DND-41 (cell line): Measurements from ENCODE around the gene MANF.

Experiments
- ATAC-seq: fragments of 200-7000 bp; cut with Tn5 transposase; 3 replicates; pipeline ENCODE4 v1.9.1; 2021; ENCODE audit warnings: low read depth; ENCODE audit not compliant: insufficient read depth
- DNase-seq: peaks from one replicate; pipeline ENCODE4 v3.0.0-alpha.2; 2020
- H2AFZ ChIP-seq: 2 replicates; pipeline ENCODE4 v1.6.0; 2012; ENCODE audit warnings: low read depth, low read length
- H3K27ac ChIP-seq: 2 replicates; pipeline ENCODE4 v1.5.1; 2012; ENCODE audit warnings: low read length, inconsistent platforms
- H3K27me3 ChIP-seq: fragments of 200-600 bp; sonication (generic); 2 replicates; pipeline ENCODE4 v1.6.0; 2012; ENCODE audit warnings: low read length, mild to moderate bottlenecking, inconsistent platforms; ENCODE audit not compliant: insufficient read depth, poor library complexity
- H3K36me3 ChIP-seq: 2 replicates; pipeline ENCODE4 v1.5.1; 2012; ENCODE audit warnings: low read length, inconsistent platforms; ENCODE audit not compliant: insufficient read depth
- H3K4me1 ChIP-seq: 2 replicates; pipeline ENCODE4 v1.5.1; 2012; ENCODE audit warnings: mild to moderate bottlenecking, low read length; ENCODE audit not compliant: insufficient read depth
- H3K4me2 ChIP-seq: 2 replicates; pipeline ENCODE4 v1.6.0; 2012; ENCODE audit warnings: mild to moderate bottlenecking, moderate library complexity, low read length, inconsistent platforms; ENCODE audit not compliant: insufficient read depth
- H3K4me3 ChIP-seq, 2 experiments: fragments of 200-600 bp in 1 of 2; shearing (Covaris generic) in 1 of 2; 2 replicates each; pipeline ENCODE4 v1.5.1; 2012 to 2016; ENCODE audit warnings: inconsistent platforms in 2 of 2, low read length in 2 of 2, mild to moderate bottlenecking in 2 of 2, low read depth in 1 of 2, moderate library complexity in 1 of 2
- H3K79me2 ChIP-seq: 2 replicates; pipeline ENCODE4 v1.6.0; 2012; ENCODE audit warnings: low read length, inconsistent platforms; ENCODE audit not compliant: insufficient read depth
- H3K9ac ChIP-seq: 2 replicates; pipeline ENCODE4 v1.6.0; 2012; ENCODE audit warnings: low read depth, mild to moderate bottlenecking, inconsistent platforms, low read length, moderate library complexity
- H3K9me3 ChIP-seq: 2 replicates; pipeline ENCODE4 v1.5.1; 2012; ENCODE audit warnings: low read length, moderate library complexity, mild to moderate bottlenecking, inconsistent platforms; ENCODE audit not compliant: insufficient read depth, severe bottlenecking
- H4K20me1 ChIP-seq: 2 replicates; pipeline ENCODE4 v1.6.0; 2012; ENCODE audit warnings: low read length; ENCODE audit not compliant: insufficient read depth
- EZH2 ChIP-seq: IDR thresholded peaks from 3 replicates; pipeline ENCODE4 v1.6.1; 2012; ENCODE audit warnings: borderline replicate concordance, low read depth, mild to moderate bottlenecking, moderate library complexity, low read length, inconsistent platforms; ENCODE audit not compliant: severe bottlenecking
- TF ChIP-seq, protein P1 (sequence below): IDR thresholded peaks from 2 replicates; pipeline ENCODE4 v1.5.1; 2012; ENCODE audit warnings: borderline replicate concordance, low read length, moderate library complexity, mild to moderate bottlenecking; ENCODE audit not compliant: poor library complexity, severe bottlenecking; ENCODE audit errors: extremely low read depth

MANF gene

DNA sequence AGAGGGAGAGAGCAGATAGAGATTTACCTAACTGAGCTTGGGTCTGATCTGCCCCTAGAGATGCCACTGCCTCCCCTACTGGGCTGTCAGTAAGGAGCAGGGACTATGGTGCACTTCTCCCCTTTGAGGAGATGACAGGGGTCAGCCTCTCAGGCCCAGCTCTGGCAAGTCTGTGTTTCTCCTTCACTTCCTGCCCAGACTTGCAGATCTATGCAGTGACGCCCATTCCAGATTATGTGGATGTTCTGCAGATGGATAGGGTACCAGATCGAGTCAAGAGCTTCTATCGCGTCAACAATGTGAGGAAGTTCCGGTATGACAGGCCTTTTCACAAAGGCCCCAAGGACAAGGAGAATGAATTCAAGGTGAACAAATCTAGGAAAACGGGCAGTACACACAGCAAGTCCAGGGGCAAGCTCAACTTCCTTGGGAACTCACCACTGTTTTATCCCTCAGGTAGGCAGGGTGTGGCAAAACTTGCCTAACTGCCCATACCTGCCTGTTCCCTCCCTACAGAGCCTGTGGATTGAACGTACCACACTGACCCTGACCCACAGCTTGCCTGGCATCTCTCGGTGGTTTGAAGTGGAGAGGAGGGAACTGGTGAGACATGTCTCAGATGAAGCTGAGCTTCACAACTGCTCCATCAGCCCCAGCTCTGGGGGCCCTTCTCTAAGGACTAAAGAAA lies 29.1 kb upstream of the MANF start:
- no peak for ATAC-seq

GRCh38 chr3:51357856-51358255 lies 27.2 kb upstream of the MANF start:
- no peaks in the 10 kb centered on the region for H3K4me1 ChIP-seq
- H3K4me2 ChIP-seq, result no peak overlapping the region
- H2AFZ ChIP-seq, result no peak overlapping the region
- no peaks in the 10 kb centered on the region for H3K79me2 ChIP-seq
- H3K4me3 ChIP-seq, result no peak overlapping the region
- H3K9me3 ChIP-seq, result no peaks in the 10 kb centered on the region
- no peak overlapping the region for H3K27ac ChIP-seq
- H3K36me3 ChIP-seq, result no peaks in the 10 kb centered on the region
- no peak overlapping the region for H3K9ac ChIP-seq
- DNase-seq (no peak), ATAC-seq (no peak)
- TF ChIP-seq, protein P1, sequence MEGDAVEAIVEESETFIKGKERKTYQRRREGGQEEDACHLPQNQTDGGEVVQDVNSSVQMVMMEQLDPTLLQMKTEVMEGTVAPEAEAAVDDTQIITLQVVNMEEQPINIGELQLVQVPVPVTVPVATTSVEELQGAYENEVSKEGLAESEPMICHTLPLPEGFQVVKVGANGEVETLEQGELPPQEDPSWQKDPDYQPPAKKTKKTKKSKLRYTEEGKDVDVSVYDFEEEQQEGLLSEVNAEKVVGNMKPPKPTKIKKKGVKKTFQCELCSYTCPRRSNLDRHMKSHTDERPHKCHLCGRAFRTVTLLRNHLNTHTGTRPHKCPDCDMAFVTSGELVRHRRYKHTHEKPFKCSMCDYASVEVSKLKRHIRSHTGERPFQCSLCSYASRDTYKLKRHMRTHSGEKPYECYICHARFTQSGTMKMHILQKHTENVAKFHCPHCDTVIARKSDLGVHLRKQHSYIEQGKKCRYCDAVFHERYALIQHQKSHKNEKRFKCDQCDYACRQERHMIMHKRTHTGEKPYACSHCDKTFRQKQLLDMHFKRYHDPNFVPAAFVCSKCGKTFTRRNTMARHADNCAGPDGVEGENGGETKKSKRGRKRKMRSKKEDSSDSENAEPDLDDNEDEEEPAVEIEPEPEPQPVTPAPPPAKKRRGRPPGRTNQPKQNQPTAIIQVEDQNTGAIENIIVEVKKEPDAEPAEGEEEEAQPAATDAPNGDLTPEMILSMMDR, result no peak
- no peak for TF ChIP-seq EZH2
- H3K27me3 ChIP-seq, result peaks cover 19% of the 10 kb centered on the region
- H4K20me1 ChIP-seq, result no peaks in the 10 kb centered on the region

More for the DNA sequence above, 29.1 kb upstream of the MANF start:
- Histone ChIP-seq H3K27ac (no peak overlapping the region), H3K9ac (no peak overlapping the region), H3K4me3 (no peak overlapping the region), H3K9me3 (no peaks in the 10 kb centered on the region), H4K20me1 (no peaks in the 10 kb centered on the region), H3K4me1 (no peaks in the 10 kb centered on the region), H2AFZ (no peak overlapping the region), H3K79me2 (no peaks in the 10 kb centered on the region), H3K36me3 (no peaks in the 10 kb centered on the region), H3K27me3 (peaks cover 19% of the 10 kb centered on the region), H3K4me2 (no peak overlapping the region)
- DNase-seq, result no peak
- TF ChIP-seq, protein P1, result no peak
- no peak for TF ChIP-seq EZH2

- TF ChIP-seq, protein P1, result no peak
- TF ChIP-seq EZH2, result no peak
- Histone ChIP-seq H3K79me2 (no peaks in the 10 kb centered on the region), H3K4me3 (no peak overlapping the region), H2AFZ (no peak overlapping the region), H3K9me3 (no peaks in the 10 kb centered on the region), H4K20me1 (no peaks in the 10 kb centered on the region), H3K4me2 (no peak overlapping the region), H3K27ac (no peak overlapping the region), H3K4me1 (no peaks in the 10 kb centered on the region), H3K9ac (no peak overlapping the region), H3K27me3 (peaks cover 19% of the 10 kb centered on the region), H3K36me3 (no peaks in the 10 kb centered on the region)
- no peak for DNase-seq
- ATAC-seq, result no peak
Measured at GRCh38 chr3:51358981-51359380, 26.1 kb upstream of the MANF start.

GRCh38 chr3:51360806-51361205 lies 24.3 kb upstream of the MANF start:
- Histone ChIP-seq H3K4me2 (no peak overlapping the region), H3K9me3 (no peaks in the 10 kb centered on the region), H3K27ac (no peak overlapping the region), H3K36me3 (no peaks in the 10 kb centered on the region), H3K9ac (no peak overlapping the region), H4K20me1 (no peaks in the 10 kb centered on the region), H2AFZ (no peak overlapping the region), H3K4me1 (no peaks in the 10 kb centered on the region), H3K27me3 (peaks cover 19% of the 10 kb centered on the region), H3K4me3 (no peak overlapping the region), H3K79me2 (no peaks in the 10 kb centered on the region)
- TF ChIP-seq, protein P1, result no peak
- ATAC-seq (no peak), DNase-seq (no peak)
